ENCODE results near the gene NDUFS8.

The NDUFS8 gene

GRCh38 chr11:68016161-68016903 lies 14.1 kb upstream of the NDUFS8 start:
- no peak for DNase-seq (ENCODE audit: low read depth)

- DNase-seq (ENCODE audit: low read depth), result no peak
Observed at GRCh38 chr11:68016904-68017817, 13.3 kb upstream of the NDUFS8 start.

- DNase-seq (ENCODE audit: low read depth), result no peak
Observed at GRCh38 chr11:68017980-68018729, 12.3 kb upstream of the NDUFS8 start.

- DNase-seq (ENCODE audit: low read depth), result no peak
Observed at GRCh38 chr11:68018730-68019190, 11.7 kb upstream of the NDUFS8 start.

- no peak for DNase-seq (ENCODE audit: low read depth)
Observed at GRCh38 chr11:68019486-68019885, 11.0 kb upstream of the NDUFS8 start.

- DNase-seq (ENCODE audit: low read depth), result no peak
Observed at GRCh38 chr11:68020575-68020974, 9.9 kb upstream of the NDUFS8 start.

GRCh38 chr11:68021167-68021787 lies 9.2 kb upstream of the NDUFS8 start:
- no peak for DNase-seq (ENCODE audit: low read depth)

- DNase-seq (ENCODE audit: low read depth), result no peak
Observed at GRCh38 chr11:68022531-68022930, 8.0 kb upstream of the NDUFS8 start.

GRCh38 chr11:68024508-68024907 lies 6.0 kb upstream of the NDUFS8 start:
- DNase-seq (ENCODE audit: low read depth), result no peak

- DNase-seq (ENCODE audit: low read depth), result no peak
Observed at GRCh38 chr11:68025047-68025446, 5.4 kb upstream of the NDUFS8 start.

- no peak for DNase-seq (ENCODE audit: low read depth)
Observed at GRCh38 chr11:68026391-68027105, 3.9 kb upstream of the NDUFS8 start.

GRCh38 chr11:68027667-68028066 lies 2.8 kb upstream of the NDUFS8 start:
- DNase-seq (ENCODE audit: low read depth), result no peak

- no peak for DNase-seq (ENCODE audit: low read depth)
Observed at GRCh38 chr11:68028802-68029545, 1.5 kb upstream of the NDUFS8 start.

- DNase-seq (ENCODE audit: low read depth), result no peak
Observed at GRCh38 chr11:68031144-68031464, 623 bp downstream of the NDUFS8 start.

- DNase-seq (ENCODE audit: low read depth), result no peak
Observed at GRCh38 chr11:68032003-68032402, 1.5 kb downstream of the NDUFS8 start.

GRCh38 chr11:68032997-68033707 lies 2.7 kb downstream of the NDUFS8 start:
- no peak for DNase-seq (ENCODE audit: low read depth)

- DNase-seq (ENCODE audit: low read depth), result no peak
Observed at GRCh38 chr11:68033708-68034045, 3.2 kb downstream of the NDUFS8 start.

- no peak for DNase-seq (ENCODE audit: low read depth)
Observed at GRCh38 chr11:68035266-68035876, 4.9 kb downstream of the NDUFS8 start.

- DNase-seq (ENCODE audit: low read depth), result no peak
Observed at GRCh38 chr11:68036141-68036716, 5.7 kb downstream of the NDUFS8 start.
